HepG2 (cell line): ENCODE data around the gene RNPS1. TPM values are rescaled to one million over a fixed set of nuclear protein-coding genes. Genes with fewer than 3 reads are reported as not detected.

ENCODE experiments used
- ATAC-seq: fragments of 200-7000 bp; cut with Tn5 transposase; 3 replicates; pipeline ENCODE4 v1.9.1; 2020; ENCODE audit warnings: mild to moderate bottlenecking, moderate library complexity
- BruUV-seq: library from RNA; stranded (reverse); fragments of 400-500 nt; replicated peaks from 2 replicates; lab custom pipeline; 2021; lab: Mats Ljungman, UMichigan
- CTCF ChIA-PET: fragments of 300-600 bp; formaldehyde crosslinking; extraction: SDS; loops from one replicate; lab custom pipeline; 2021; ENCODE audit warnings: low total read pairs, inconsistent platforms, low intra/inter-chr PET ratio; lab: Yijun Ruan, JAX
- POLR2A ChIA-PET: fragments of 350-600 bp; sonication (Branson Sonifier 250); formaldehyde crosslinking; loops from one replicate; lab custom pipeline; 2020; ENCODE audit warnings: antibody characterized with exemption, inconsistent platforms; lab: Yijun Ruan, JAX
- DNase-seq: peaks from one replicate; pipeline ENCODE4 v3.0.0-alpha.2; 2015; ENCODE audit warnings: low spot score
- FAIRE-seq: peaks from 3 replicates; lab custom pipeline; 2011; peaks lifted over from hg19 to GRCh38; lab: Jason Lieb, UNC
- H2AFZ ChIP-seq: one replicate; pipeline ENCODE4 v1.6.1; 2011; ENCODE audit warnings: low read length, inconsistent platforms
- H3K27ac ChIP-seq: fragments of 300-600 bp; 3 replicates; pipeline ENCODE4 v1.8.0; 2011; ENCODE audit warnings: mixed run types, mild to moderate bottlenecking, mixed read lengths, low read length, inconsistent platforms; ENCODE audit not compliant: insufficient read depth; ENCODE audit errors: extremely low read length
- H3K27me3 ChIP-seq, 2 experiments: fragments of 200-600 bp in 1 of 2; 2 replicates in 1 of 2; 3 replicates in 1 of 2; pipeline versions ENCODE4 v1.6.0 to v1.8.0; 2011; ENCODE audit warnings: low read length in 2 of 2, mild to moderate bottlenecking in 2 of 2, moderate library complexity in 2 of 2, inconsistent platforms in 1 of 2; ENCODE audit not compliant: insufficient read depth in 2 of 2, control insufficient read depth in 1 of 2
- H3K36me3 ChIP-seq, 2 experiments: fragments of 200-600 bp in 1 of 2; replicated peaks in 1 of 2; 2 replicates in 1 of 2; 3 replicates in 1 of 2; pipeline versions ENCODE4 v1.5.1 to v1.8.0; 2011; ENCODE audit warnings: low read length in 2 of 2, inconsistent platforms in 1 of 2; ENCODE audit not compliant: insufficient read depth in 2 of 2, control insufficient read depth in 1 of 2
- H3K4me1 ChIP-seq: 2 replicates; pipeline ENCODE4 v1.5.1; 2012; ENCODE audit warnings: low read length, inconsistent platforms; ENCODE audit not compliant: insufficient read depth
- H3K4me2 ChIP-seq: 2 replicates; pipeline ENCODE4 v1.6.0; 2011; ENCODE audit warnings: low read depth, low read length, inconsistent platforms
- H3K4me3 ChIP-seq, 3 experiments: fragments of 200-600 bp in 1 of 3; sonication (generic), shearing (Covaris generic) in 1 of 3; replicated peaks in 1 of 3; 2 replicates each; pipeline ENCODE4 v1.5.1; 2011 to 2016; ENCODE audit warnings: low read length in 3 of 3, inconsistent platforms in 2 of 3, low read depth in 2 of 3, mild to moderate bottlenecking in 2 of 3, control low read depth in 1 of 3, mixed read lengths in 1 of 3; ENCODE audit not compliant: insufficient read depth in 1 of 3
- H3K79me2 ChIP-seq: one replicate; pipeline ENCODE4 v1.6.1; 2011; ENCODE audit warnings: low read length, inconsistent platforms; ENCODE audit not compliant: insufficient read depth
- H3K9ac ChIP-seq: 2 replicates; pipeline ENCODE4 v1.6.0; 2011; ENCODE audit warnings: mild to moderate bottlenecking, low read depth, low read length, inconsistent platforms; ENCODE audit not compliant: insufficient read depth
- H3K9me3 ChIP-seq: 2 replicates; pipeline ENCODE4 v1.5.1; 2012; ENCODE audit warnings: mild to moderate bottlenecking, low read length
- H4K20me1 ChIP-seq: 2 replicates; pipeline ENCODE4 v1.6.0; 2011; ENCODE audit warnings: inconsistent platforms, mild to moderate bottlenecking, low read length, moderate library complexity; ENCODE audit not compliant: insufficient read depth
- AGO2 ChIP-seq: fragments of 200-400 bp; formaldehyde crosslinking; optimal IDR thresholded peaks from 2 replicates; pipeline ENCODE3; 2017; ENCODE audit warnings: mild to moderate bottlenecking, low read depth, low read length, moderate library complexity
- CC2D1A ChIP-seq: sonication (generic); formaldehyde crosslinking; IDR thresholded peaks from 2 replicates; pipeline ENCODE4 v1.8.1; 2023; ENCODE audit warnings: mild to moderate bottlenecking, missing genetic modification reagents
- CREB1 ChIP-seq, 2 experiments: fragments of 450-650 bp in 1 of 2; IDR thresholded peaks; 2 replicates each; pipeline ENCODE4 v1.6.1; 2016 to 2017; ENCODE audit warnings: control low read depth in 1 of 2, mild to moderate bottlenecking in 1 of 2, missing compliant biosample characterization in 1 of 2, missing genetic modification characterization in 1 of 2
- GTF2F1 ChIP-seq: fragments of 150-350 bp; IDR thresholded peaks from 2 replicates; pipeline ENCODE4 v1.6.1; 2014; ENCODE audit warnings: low read length
- HNRNPLL ChIP-seq: fragments of 200-400 bp; formaldehyde crosslinking; IDR thresholded peaks from 2 replicates; pipeline ENCODE4 v1.6.1; 2017; ENCODE audit warnings: mild to moderate bottlenecking, low read depth, low read length; ENCODE audit not compliant: poor library complexity, severe bottlenecking
- PAF1 ChIP-seq: IDR thresholded peaks from 2 replicates; pipeline ENCODE4 v1.6.1; 2016; ENCODE audit warnings: missing genetic modification reagents, missing compliant biosample characterization
- POLR2A ChIP-seq, 2 experiments: IDR thresholded peaks; 2 replicates each; pipeline ENCODE4 v1.6.1; 2011; ENCODE audit warnings: low read depth in 2 of 2, low read length in 2 of 2, mild to moderate bottlenecking in 1 of 2, moderate library complexity in 1 of 2; ENCODE audit not compliant: insufficient read depth in 1 of 2
- RBFOX2 ChIP-seq: fragments of 200-400 bp; formaldehyde crosslinking; IDR thresholded peaks from 2 replicates; pipeline ENCODE4 v1.6.1; 2017; ENCODE audit warnings: low read depth, mild to moderate bottlenecking, low read length
- RFX5 ChIP-seq: IDR thresholded peaks from 2 replicates; pipeline ENCODE4 v1.6.1; 2011; ENCODE audit warnings: low read depth, low read length, improper control_type of control experiment
- RXRA ChIP-seq: sonication (generic); formaldehyde crosslinking; IDR thresholded peaks from 2 replicates; pipeline ENCODE4 v1.5.1; 2020; ENCODE audit warnings: missing genetic modification reagents
- ZMYM3 ChIP-seq: sonication (generic); formaldehyde crosslinking; IDR thresholded peaks from 2 replicates; pipeline ENCODE4 v1.5.1; 2020; ENCODE audit warnings: mild to moderate bottlenecking, missing genetic modification reagents
- whole genome bisulfite sequencing: methylation state at CpG from one replicate; pipeline ENCODE4 v1.1.6; 2017; ENCODE audit warnings: low lambda C conversion rate; 5-methylcytosine and 5-hydroxymethylcytosine counted together
- in situ Hi-C: cut with HindIII; loops from 2 replicates; pipeline ENCODE4 v1.10.0; 2017; ENCODE audit warnings: low pct_unique_long_range_greater_than_20kb; ENCODE audit not compliant: extremely low pct_ligation_motif_present
- intact Hi-C: fragments of 100-400 bp; cut with micrococcal nuclease; formaldehyde crosslinking; loops from one replicate; pipeline ENCODE4 v1.10.0; 2022; ENCODE audit not compliant: unreplicated experiment
- polyA plus RNA-seq, 8 experiments: library from polyadenylated mRNA; depleted of rRNA in 3 of 8; stranded (reverse) in 7 of 8; unstranded in 1 of 8; fragments of >200 nt; fragmentation: Illumina TruSeq in 4 of 8; extraction: Trizol in 4 of 8; gene quantifications; 2 replicates each; pipeline versions ENCODE4 v1.2.1 to v1.2.3, GENCODE V29; 2011 to 2016; ENCODE audit warnings: low read depth in 4 of 8, missing spikeins in 1 of 8, mixed read lengths in 1 of 8; ENCODE audit not compliant: insufficient read depth in 1 of 8
- total RNA-seq, 5 experiments: library from RNA; depleted of rRNA; stranded (reverse); fragments of >200 nt; fragmentation: Illumina TruSeq; extraction: Trizol; gene quantifications; 2 replicates each; pipeline ENCODE4 v1.2.3, GENCODE V29; 2016; ENCODE audit warnings: low read depth in 1 of 5
- TF ChIP-seq, protein P1 (sequence below): IDR thresholded peaks from 2 replicates; pipeline ENCODE4 v1.6.1; 2016; ENCODE audit warnings: control low read depth

RNPS1 gene
- total and polyA plus RNA-seq, 2 of the 13 experiments (the other 11 are each of a cell fraction or from before 2014, with no cell fraction given), result 126 to 133 TPM

GRCh38 chr16:2207872-2208271, 60.1 kb downstream of the RNPS1 start:
- Histone ChIP-seq H3K27me3 (no peaks in the 10 kb centered on the region), H3K4me2 (no peak overlapping the region), H4K20me1 (0 out of 2 replicates have a peak, but pooled peaks cover 2% of the 10 kb centered on the region), H3K4me3 (no peak overlapping the region), H2AFZ (no peak overlapping the region), H3K36me3 (peaks cover 4 to 19% of the 10 kb centered on the region in 2 experiments; a peak in 4 of 5 replicates), H3K9me3 (no peaks in the 10 kb centered on the region), H3K79me2 (peaks cover 12% of the 10 kb centered on the region), H3K9ac (no peak overlapping the region), H3K4me1 (peaks cover 53% of the 10 kb centered on the region), H3K27ac (no peak overlapping the region)
- 92% methylated on average over 5 of the region's 9 CpGs for WGBS
- DNase-seq, result no peak
- POLR2A ChIA-PET, result interaction anchor here (1.2 kb wide), 1 partner anchor 18 kb away, joined by 3 read pairs; no protein-coding TSS in a partner anchor
- CTCF ChIA-PET, result no interaction called here
- in situ Hi-C loops, result no loop called here
- TF ChIP-seq HNRNPLL, result peak; percentile 6
- TF ChIP-seq CC2D1A (CRISPR knock-in tag), result no peak
- no peak for TF ChIP-seq GTF2F1
- TF ChIP-seq POLR2A (IDR thresholded peaks at IDR 0.05; ENCODE audit: insufficient read depth in 1 of 2, low read depth in 2 of 2, low read length in 2 of 2), result 0 out of 4 replicates have a peak, but pooled peaks of 1 of the 2 experiments have one; percentile 27
- no peak for ATAC-seq
- intact Hi-C loops, result no loop called here
- no peak for FAIRE-seq
- BruUV-seq, result no TSS peak

DNA sequence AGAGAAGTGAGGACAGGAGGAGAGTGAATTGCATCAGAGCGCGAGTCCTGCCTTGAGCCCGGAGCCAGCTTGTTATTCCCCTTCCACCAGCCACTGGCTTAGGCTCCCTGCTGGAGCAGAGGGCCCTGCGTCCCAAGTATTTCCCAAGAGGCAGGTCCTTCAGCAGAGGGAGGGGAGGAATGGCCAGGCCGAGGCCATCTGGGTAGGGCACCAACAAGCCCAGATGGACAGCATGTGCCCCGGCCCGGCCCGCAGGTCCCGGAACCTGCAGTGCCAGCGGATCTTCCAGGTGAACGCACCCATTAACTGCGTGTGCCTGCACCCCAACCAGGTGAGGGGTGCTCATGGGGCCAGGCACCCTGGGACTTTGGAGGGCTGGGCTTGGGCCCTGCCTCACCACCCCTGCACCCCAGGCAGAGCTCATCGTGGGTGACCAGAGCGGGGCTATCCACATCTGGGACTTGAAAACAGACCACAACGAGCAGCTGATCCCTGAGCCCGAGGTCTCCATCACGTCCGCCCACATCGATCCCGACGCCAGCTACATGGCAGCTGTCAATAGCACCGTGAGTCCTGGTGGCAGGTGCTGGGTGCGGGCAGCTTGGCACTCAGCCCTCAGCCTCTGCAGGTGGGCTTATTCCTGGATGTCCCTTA, 61.0 kb downstream of the RNPS1 start:
- H3K27ac ChIP-seq, result no peak overlapping the region
- H3K4me2 ChIP-seq, result peak overlapping the region; percentile 95; the same call in 1 of the 2 replicates
- ATAC-seq (no peak), FAIRE-seq (no peak), DNase-seq (no peak)
- in situ Hi-C loops (no loop called here), intact Hi-C loops (no loop called here)
- CTCF ChIA-PET, result no interaction called here
- H4K20me1 ChIP-seq, result no peaks in the 10 kb centered on the region
- H3K79me2 ChIP-seq, result peaks cover 8% of the 10 kb centered on the region
- TSS peak; percentile 45 for BruUV-seq
- 93% methylated on average over 7 of the region's 23 CpGs for WGBS
- POLR2A ChIA-PET, result interaction anchor here (1.0 to 4.3 kb wide), 4 partner anchors 8 to 52 kb away, joined by 3 to 18 read pairs (median 8); partner anchors contain the start of genes PGP and TRAF7
- H3K27me3 ChIP-seq, result no peaks in the 10 kb centered on the region
- peaks cover 43% of the 10 kb centered on the region for H3K4me1 ChIP-seq
- H3K36me3 ChIP-seq, result peaks cover 2 to 13% of the 10 kb centered on the region in 2 experiments; a peak in 4 of 5 replicates
- TF ChIP-seq CREB1 (IDR thresholded peaks at IDR 0.05), result no peak
- TF ChIP-seq CREB1 (CRISPR knock-in tag; IDR thresholded peaks at IDR 0.05), result no peak
- TF ChIP-seq, protein P1, sequence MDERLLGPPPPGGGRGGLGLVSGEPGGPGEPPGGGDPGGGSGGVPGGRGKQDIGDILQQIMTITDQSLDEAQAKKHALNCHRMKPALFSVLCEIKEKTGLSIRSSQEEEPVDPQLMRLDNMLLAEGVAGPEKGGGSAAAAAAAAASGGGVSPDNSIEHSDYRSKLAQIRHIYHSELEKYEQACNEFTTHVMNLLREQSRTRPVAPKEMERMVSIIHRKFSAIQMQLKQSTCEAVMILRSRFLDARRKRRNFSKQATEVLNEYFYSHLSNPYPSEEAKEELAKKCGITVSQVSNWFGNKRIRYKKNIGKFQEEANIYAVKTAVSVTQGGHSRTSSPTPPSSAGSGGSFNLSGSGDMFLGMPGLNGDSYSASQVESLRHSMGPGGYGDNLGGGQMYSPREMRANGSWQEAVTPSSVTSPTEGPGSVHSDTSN, result no peak
- no peak for TF ChIP-seq PAF1 (CRISPR knock-in tag)
- no peak for TF ChIP-seq ZMYM3 (CRISPR knock-in tag)
- TF ChIP-seq RXRA, result no peak
- peak; percentile 62 for TF ChIP-seq RBFOX2
- TF ChIP-seq RFX5, result no peak
- peak; percentile 76 for TF ChIP-seq AGO2
- H3K9ac ChIP-seq, result no peak overlapping the region; the same call in 1 of the 2 replicates
- 0 out of 6 replicates have a peak overlapping the region, but pooled peaks of 1 of the 3 experiments have one; percentile 96 for H3K4me3 ChIP-seq
- H3K9me3 ChIP-seq, result no peaks in the 10 kb centered on the region
- H2AFZ ChIP-seq, result no peak overlapping the region
